CD4-positive, alpha-beta T cell treated with Interleukin-6 at 100 ng/mL for 8 hours (primary cell): ENCODE measurements around the gene RPP30.
"Not testable (repeated sequence)": the region's sequence is repeated elsewhere in the genome, so short reads cannot be mapped to it uniquely, and the experiment has no call there.

Experiments
- DNase-seq: peaks from one replicate; pipeline ENCODE4 v3.0.0-alpha.2; 2020; ENCODE audit warnings: mixed read lengths, low spot score

Gene RPP30

GRCh38 chr10:90871279-90871765 lies 452 bp upstream of the RPP30 start:
- peak; percentile 40 for DNase-seq

DNA sequence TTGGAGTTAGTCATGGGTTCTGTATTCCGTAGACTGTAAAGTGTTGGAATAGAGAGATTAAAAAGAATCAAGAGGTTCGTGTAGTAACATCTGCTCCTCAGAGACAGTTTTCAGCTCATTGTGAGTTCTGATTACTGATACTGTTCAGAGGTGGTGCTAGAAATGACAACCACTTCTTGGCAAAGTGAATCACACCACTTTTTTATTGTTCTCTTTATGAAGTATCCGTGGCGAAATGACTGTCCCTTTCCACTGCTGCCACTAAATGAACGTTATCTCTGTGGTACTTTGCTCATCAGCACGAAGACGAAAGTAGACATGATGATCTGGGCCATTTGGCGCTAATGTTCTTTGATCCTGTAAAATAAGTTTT lies 860 bp downstream of the RPP30 start:
- no peak for DNase-seq

- DNase-seq, result no peak
These were observed 7.3 kb downstream of the RPP30 start for GRCh38 chr10:90879062-90879461.

DNA sequence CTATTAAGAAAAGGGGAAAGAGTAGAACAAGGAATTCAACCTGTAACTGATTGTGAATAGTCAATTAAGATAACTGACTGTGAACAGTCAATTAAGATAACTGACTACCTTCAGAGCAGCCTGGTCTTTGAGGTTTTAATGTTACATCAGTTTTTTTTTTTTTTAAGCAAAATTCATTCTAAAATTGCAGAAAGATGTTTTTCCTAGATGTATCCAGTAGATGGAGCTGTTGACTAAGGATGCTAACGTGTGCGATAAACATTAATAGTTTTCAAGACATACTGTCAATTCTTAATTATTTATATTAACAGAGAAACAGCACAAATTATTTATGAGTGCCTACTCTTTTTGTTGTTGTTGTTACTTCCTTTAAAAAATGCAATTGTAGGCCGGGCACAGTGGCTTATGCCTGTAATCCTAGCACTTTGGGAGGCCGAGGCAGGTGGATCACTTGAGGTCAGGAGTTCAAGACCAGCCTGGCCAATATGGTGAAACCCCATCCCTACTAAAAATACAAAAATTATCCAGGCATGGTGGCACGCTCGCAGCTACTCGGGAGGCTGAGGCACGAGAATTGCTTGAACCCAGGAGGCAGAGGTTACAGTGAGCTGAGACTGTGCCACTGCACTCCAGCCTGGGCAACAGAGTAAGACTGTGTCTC lies 8.4 kb downstream of the RPP30 start:
- DNase-seq, result peak; percentile 12

DNA sequence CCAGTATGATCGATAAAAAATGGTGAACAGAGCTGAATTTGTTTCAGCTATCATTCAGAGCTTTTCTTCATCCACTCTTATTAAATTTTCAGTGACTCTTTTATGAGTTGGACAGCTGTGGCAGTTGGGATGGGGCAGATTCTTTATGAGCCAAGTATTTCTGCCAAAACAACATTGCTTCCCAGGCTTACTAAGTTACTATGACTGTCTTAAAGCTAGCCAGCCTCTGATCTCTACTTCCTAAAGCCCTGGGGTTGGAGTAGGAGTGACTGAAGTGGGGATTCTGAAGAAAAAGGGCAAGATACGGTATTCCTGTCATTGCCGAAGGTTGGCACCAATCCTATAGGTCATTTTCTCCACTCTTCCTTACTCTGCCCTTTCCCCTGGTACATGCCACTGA lies 12.7 kb downstream of the RPP30 start:
- DNase-seq, result no peak

- no peak for DNase-seq
These were observed 13.4 kb downstream of the RPP30 start for GRCh38 chr10:90885176-90885575.

- no peak for DNase-seq
These were observed 15.8 kb downstream of the RPP30 start for GRCh38 chr10:90887555-90887954.

DNA sequence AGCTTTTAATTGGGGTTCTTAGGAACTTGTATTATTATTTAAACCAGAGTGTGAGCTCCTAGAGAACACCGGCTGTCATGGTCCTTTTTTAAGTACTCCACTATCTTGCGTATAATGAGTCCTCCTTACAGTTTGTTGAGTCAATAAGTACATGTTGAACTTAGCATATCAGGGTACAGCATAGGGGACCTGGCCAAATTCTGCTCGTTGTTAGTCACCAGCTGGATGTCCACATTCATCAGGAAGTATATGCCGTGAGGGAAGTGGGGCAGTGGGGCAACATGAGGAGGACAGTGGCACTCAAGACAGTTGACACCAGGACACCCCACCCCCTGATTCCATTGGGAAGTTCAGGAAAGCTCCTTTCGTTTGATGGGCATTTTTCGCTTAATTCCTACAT lies 16.6 kb downstream of the RPP30 start:
- DNase-seq, result no peak

GRCh38 chr10:90889636-90890035 lies 17.9 kb downstream of the RPP30 start:
- DNase-seq, result no peak

GRCh38 chr10:90890347-90890746 lies 18.6 kb downstream of the RPP30 start:
- no peak for DNase-seq

DNA sequence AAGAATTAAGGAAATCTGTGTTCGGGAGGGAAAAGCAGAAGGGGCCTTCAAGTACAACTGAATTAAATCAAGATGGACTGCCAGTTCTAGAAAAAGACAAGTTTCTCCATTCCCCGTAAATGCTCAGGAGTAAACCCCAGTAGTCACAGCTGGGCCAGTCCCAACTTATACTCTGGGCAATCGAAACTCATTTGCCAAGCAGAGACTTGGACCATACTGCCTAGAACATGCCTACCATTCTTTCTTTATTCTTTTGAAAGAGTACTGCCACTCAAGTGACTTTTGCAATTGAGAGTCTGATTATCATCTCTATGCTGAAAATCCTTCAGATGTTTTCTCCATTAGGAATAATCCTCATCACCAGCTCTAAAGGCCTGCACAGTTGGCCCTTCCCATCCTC lies 21.4 kb downstream of the RPP30 start:
- no peak for DNase-seq

DNA sequence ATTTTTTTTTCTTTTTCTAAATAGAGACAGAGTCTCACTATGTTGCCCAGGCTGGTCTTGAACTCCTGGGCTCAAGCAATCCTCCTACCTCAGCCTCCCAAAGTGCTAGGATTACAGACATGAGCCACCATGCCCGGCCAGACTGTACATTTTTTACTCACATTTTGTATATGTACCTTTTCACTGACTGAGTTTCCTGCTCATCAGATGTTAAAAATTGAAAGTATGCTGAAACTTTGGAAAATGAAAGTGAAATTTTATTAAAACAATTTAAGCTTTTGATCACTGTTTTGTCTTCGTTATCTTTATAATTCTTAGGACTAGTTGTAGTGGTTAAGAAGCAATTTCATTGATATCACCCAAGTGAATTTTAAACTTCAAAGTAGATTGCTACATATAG lies 25.1 kb downstream of the RPP30 start:
- DNase-seq, result not testable (repeated sequence)

DNA sequence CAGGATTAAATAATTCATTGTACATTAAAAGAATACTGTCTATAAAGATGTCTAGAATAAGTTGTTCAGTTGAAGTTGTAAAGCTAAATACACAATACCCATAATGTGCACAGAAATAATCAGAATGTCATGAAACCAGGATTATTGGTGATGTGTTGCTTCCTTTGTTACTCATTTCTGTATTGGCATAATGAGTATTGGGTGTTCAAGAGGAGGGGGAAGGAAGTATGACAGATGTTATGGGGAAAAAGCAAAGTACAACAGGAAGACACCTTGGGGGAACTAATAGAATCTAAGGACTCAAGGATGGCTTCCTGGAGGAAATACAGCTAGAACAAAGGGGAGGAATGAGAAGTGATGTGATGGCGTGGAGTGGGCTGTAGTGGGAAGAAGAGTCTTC lies 34.2 kb downstream of the RPP30 start:
- no peak for DNase-seq

- DNase-seq, result no peak
These were observed 34.8 kb downstream of the RPP30 start for GRCh38 chr10:90906596-90906995.

- peak; percentile 46 for DNase-seq
These were observed 39.6 kb downstream of the RPP30 start for GRCh38 chr10:90911133-90912051.

GRCh38 chr10:90912174-90912573 lies 40.4 kb downstream of the RPP30 start:
- DNase-seq, result no peak

- no peak for DNase-seq
These were observed 41.2 kb downstream of the RPP30 start for GRCh38 chr10:90912854-90913479.

DNA sequence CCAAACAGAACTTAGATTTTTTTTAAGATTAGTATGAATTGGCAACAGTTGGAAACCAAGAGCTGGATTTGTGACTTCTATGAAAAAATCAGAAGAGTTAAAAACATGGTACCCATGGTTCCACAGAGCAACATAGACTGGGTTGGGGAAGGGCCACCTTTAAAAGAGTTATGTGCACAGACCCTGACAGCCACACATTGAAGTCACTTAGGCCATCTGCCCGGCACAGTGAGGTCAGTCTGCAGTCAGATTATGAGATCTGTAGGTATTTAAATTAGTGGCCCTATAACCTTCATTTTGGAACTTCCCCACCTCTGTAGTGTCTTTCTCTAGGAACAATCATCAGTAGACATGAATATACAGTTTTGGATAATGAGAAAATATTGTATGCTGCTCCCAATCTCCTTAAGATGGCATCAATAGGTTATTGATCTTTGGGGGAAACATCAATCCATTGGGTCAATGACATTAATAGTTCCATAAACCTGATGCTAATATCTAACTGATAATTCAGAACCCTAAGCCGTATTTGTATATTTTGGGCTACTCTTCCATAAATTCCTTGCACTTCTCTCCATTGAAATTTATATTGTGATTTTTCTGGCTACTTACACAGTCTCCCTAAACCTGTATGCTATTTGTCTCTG lies 42.1 kb downstream of the RPP30 start:
- DNase-seq, result no peak

- no peak for DNase-seq
These were observed 43.4 kb downstream of the RPP30 start for GRCh38 chr10:90914992-90915765.

DNA sequence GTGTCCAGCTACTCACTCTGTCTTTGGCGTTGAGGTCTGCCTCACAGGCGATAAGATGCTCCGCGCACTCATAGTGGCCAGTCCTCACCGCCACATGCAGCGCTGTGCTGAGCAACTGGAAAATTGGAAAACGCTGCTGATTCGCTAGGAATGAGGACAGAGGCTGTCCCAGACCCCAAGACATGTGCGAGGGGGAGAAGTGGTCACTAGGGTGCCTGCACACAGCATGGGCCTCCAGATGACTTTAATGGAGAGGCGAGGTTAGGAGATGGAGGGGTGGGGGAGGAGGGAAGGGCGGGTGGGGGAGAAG lies 43.9 kb downstream of the RPP30 start:
- DNase-seq, result no peak

GRCh38 chr10:90916392-90917237 lies 44.8 kb downstream of the RPP30 start:
- DNase-seq, result no peak
